GM18868 (cell line): Measurements from ENCODE around the gene GYPE.
"Not testable (repeated sequence)": the region's sequence is repeated elsewhere in the genome, so short reads cannot be mapped to it uniquely, and the experiment has no call there.

Experiments used
- ATAC-seq: cut with Tn5 transposase; IDR thresholded peaks from one replicate; pipeline ENCODE4 v1.9.1; 2021; ENCODE audit warnings: mild to moderate bottlenecking, moderate library complexity; ENCODE audit not compliant: unreplicated experiment

Gene GYPE

DNA sequence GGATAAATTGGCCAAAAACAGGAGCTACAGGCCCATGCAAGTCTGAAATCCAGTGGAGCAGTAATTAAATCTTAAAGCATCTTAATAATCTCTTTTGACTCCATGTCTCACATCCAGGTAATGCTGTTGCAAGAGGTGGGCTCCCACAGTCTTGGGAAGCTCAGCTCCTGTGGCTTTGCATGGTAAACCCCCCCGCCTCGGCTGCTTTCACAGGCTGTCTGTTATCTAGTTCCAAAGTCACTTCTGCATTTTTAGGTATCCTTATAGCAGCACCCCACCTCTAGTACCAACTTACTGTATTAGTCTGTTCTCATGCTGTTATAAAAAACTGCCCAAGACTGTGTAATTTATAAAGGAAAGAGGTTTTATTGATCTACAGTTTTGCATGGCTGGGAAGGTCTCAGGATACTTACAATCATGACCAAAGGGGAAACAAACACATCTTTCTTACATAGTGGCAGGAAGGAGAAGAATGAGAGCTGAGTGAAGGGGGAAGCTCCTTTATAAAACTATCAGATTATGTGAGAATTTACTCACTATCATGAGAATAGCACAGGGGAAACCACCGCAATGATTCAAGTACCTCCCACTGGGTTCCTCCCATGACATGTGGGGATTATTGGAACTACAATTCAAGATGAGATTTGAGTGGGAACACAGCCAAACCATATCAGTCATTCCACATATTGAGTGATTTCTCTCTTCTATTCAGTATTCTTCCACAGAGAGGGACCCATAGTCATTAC is 34.7 kb downstream of the GYPE start:
- peak; percentile 40 for ATAC-seq

DNA sequence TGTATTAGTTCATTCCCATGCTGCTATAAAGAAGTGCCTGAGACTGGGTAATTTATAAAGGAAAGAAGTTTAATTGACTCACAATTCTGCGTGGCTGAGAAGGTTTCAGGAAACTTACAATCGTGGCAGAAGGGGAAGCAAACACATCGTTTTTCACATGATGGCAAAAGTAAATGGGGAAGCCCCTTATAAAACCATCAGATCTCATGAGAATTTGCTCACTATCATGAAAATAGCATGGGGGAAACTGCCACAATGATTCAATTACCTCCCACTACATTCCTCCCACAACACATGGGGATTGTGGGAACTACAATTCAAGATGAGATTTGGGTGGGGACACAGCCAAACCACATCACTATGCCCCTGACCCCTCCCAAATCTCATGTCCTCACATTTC is 35.4 kb downstream of the GYPE start:
- not testable (repeated sequence) for ATAC-seq

GRCh38 chr4:143862716-143863115 is 42.6 kb downstream of the GYPE start:
- ATAC-seq, result not testable (repeated sequence)

DNA sequence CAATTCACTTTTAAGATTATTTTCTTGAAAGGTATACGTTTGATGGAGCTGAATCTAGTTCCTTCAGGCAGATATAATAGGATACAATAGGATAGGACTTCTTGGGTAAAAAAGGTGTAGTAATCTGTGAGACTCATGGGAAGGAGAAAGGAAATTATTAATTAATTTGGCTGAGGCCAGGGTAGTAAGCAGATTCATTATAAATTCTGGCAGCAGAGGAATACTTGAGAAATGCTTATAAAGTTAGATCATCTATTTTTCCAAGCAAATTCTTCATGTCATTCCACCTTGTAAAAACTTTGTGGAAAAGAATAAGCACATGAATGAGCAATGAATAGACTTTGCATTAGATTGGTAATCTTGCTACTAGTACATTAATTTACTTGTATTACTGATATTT is 46.9 kb downstream of the GYPE start:
- ATAC-seq, result no peak

GRCh38 chr4:143857391-143858336 is 47.7 kb downstream of the GYPE start:
- not testable (repeated sequence) for ATAC-seq

- ATAC-seq, result peak; percentile 48
These were observed 49.3 kb downstream of the GYPE start for GRCh38 chr4:143856017-143856557.

DNA sequence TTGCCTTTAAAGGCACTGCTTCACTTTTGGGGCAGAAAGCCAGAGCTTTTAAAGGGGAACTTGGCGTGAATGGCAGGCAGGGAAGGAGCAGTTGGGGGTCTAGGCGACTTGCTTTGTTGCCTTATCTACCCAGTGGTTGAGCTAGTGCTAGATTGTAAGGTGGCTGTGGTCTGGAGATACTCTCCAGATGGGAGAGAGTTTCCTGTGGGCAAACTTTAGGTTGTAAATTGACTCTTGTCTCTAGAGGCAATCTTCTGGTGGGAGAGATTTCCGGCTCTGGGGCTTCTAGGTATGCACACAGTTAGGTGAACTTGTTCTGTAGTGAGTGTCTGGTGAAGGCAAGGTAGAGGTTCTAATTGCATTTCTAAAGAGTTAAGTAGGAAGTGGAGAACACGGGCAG is 50.7 kb downstream of the GYPE start:
- not testable (repeated sequence) for ATAC-seq

- ATAC-seq, result not testable (repeated sequence)
These were observed 56.1 kb downstream of the GYPE start for GRCh38 chr4:143849296-143849695.

DNA sequence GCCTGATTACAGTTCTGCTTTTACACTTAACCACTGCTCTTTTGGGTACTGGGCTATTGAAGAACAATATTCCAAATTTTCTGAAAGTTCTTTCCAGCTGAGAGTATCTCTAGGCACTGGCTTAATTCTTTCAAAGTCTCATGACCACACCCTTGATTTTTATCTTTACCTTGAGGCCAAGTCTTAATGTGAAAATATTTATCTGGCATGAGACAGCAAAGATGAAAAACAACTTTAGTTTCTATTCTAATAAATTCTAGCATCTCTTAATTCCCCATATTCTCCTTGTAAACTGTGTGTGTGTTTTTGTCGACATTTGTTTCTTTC is 61.9 kb downstream of the GYPE start:
- not testable (repeated sequence) for ATAC-seq

- ATAC-seq, result not testable (repeated sequence)
These were observed 62.5 kb downstream of the GYPE start for GRCh38 chr4:143842624-143843505.

- not testable (repeated sequence) for ATAC-seq
These were observed 65.9 kb downstream of the GYPE start for GRCh38 chr4:143839413-143839812.

DNA sequence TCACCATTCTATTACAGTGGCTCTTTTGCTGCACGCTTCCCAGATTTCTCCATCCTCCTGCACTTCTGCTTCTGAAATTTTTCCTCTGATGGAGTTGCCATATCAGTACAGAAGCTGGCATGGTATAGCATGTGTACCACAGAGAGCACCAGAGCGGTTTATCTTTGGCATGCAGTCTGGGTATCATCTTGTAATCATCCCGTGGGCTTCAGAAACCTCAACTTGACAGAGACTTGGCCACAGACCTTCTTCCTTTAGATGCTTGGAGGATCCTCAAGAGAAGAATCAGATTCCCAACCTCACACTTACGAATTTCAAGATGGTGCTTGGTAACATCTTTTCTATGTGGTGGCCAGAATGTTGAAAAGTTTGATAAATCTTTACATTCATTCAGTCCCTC is 71.2 kb downstream of the GYPE start:
- not testable (repeated sequence) for ATAC-seq

DNA sequence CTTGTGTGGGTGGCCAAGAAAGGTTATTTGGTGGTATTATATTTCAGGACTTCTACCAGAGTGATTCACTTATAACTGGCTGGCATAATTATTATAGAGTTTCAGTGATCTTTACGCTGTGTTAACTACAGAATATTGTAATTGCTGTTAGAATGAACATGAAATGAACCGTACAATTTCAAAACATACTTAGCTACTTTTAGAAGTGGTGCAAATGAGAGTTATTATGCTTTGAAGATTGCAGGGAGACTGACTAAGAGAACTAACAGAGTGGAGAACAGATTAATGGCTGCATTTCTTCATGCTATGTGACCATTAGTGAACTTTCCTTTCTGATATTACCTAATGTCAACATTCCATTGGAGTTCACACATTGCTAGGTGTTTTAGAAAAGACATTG is 71.7 kb downstream of the GYPE start:
- ATAC-seq, result not testable (repeated sequence)

DNA sequence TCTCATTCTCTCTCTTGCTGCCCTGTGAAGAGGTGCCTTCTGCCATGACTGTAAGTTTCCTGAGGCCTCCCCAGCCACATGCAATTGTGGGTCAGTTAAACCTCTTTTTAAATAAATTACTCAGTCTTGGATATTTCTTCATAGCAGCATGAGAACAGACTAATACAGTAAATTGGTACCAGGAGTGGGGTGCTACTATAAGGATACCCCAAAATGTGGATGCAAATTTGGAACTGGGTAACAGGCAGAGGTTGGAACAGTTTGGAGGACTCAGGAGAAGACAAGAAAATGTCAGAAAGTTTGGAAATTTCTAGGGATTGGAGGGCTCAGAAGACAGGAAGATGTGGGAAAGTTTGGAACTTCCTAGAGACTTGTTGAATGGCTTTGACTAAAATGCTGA is 74.8 kb downstream of the GYPE start:
- not testable (repeated sequence) for ATAC-seq

- not testable (repeated sequence) for ATAC-seq
These were observed 76.1 kb downstream of the GYPE start for GRCh38 chr4:143829239-143829620.
